Esophagus (tissue), 2 donors: Measurements from ENCODE around the gene ZCCHC7. TPM values are rescaled to one million over a fixed set of nuclear protein-coding genes. Genes with fewer than 3 reads are reported as not detected.

Experiments used
- H3K27ac ChIP-seq, 2 donors: one replicate each; pipeline ENCODE4 v1.5.1; 2013; ENCODE audit warnings: low read depth in 2 of 2, mild to moderate bottlenecking in 2 of 2, inconsistent platforms in 1 of 2, low read length in 1 of 2, moderate library complexity in 1 of 2
- H3K27me3 ChIP-seq, 2 donors: one replicate each; pipeline ENCODE4 v1.6.1; 2013; ENCODE audit warnings: low read length in 2 of 2, control low read depth in 1 of 2, mild to moderate bottlenecking in 1 of 2; ENCODE audit not compliant: insufficient read depth in 2 of 2, control insufficient read depth in 1 of 2
- H3K36me3 ChIP-seq, 2 donors: one replicate each; pipeline ENCODE4 v1.6.1; 2013; ENCODE audit warnings: low read length in 1 of 2; ENCODE audit not compliant: control insufficient read depth in 2 of 2, insufficient read depth in 2 of 2
- H3K4me1 ChIP-seq, 2 donors: one replicate each; pipeline ENCODE4 v1.6.1; 2013; ENCODE audit warnings: low read length in 1 of 2; ENCODE audit not compliant: control insufficient read depth in 2 of 2, insufficient read depth in 2 of 2
- H3K4me3 ChIP-seq, 2 donors: one replicate each; pipeline ENCODE4 v1.5.1; 2013; ENCODE audit warnings: low read length in 2 of 2, mild to moderate bottlenecking in 2 of 2, low read depth in 1 of 2, moderate library complexity in 1 of 2
- H3K9me3 ChIP-seq, 2 donors: one replicate each; pipeline ENCODE4 v1.6.1; 2013; ENCODE audit warnings: mild to moderate bottlenecking in 2 of 2, low read depth in 1 of 2, low read length in 1 of 2, moderate library complexity in 1 of 2; ENCODE audit not compliant: control insufficient read depth in 2 of 2, insufficient read depth in 1 of 2
- WGBS, 2 donors: extraction: QIAGEN DNeasy Blood & Tissue Kit; methylation state at CpG; one replicate each; pipeline ENCODE4 v1.1.7; 2013; 5-methylcytosine and 5-hydroxymethylcytosine counted together
- polyA plus RNA-seq, 2 donors: library from polyadenylated mRNA; stranded (reverse); fragments of 200-250 nt; gene quantifications; one replicate each; pipeline ENCODE4 v1.2.3, GENCODE V29; 2013
- donor health status: healthy with polysubstance abuse.
- donor health status: Bipolar disorder and iron deficiency.

ZCCHC7 gene
- polyA plus RNA-seq, 2 donors: 5.4 to 5.7 TPM

DNA sequence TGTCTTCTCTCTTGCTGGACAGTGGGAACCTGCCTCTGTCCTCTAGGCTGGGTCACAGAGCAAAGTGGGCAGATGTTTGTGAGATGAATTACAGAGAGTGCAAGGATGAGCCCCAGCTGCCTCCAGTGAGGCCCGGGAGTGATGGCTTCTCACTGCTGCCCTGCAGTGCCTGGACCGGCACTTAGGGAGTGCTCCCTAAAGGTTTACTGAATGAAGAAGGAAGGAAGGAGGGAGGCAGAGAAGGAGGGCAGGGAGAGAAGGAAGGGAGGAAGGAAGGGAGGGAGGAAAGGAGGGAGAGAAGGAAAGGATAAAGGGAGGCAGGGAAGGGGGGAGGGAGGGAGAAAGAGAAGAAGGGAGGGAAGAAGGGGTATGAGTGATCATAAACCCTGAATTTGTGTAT lies 259.5 kb downstream of the ZCCHC7 start:
- Histone ChIP-seq H3K27ac (no peak overlapping the region), H3K4me3 (no peak overlapping the region), H3K9me3 (peaks cover 0 to 5% of the 10 kb centered on the region in 2 donors)

DNA sequence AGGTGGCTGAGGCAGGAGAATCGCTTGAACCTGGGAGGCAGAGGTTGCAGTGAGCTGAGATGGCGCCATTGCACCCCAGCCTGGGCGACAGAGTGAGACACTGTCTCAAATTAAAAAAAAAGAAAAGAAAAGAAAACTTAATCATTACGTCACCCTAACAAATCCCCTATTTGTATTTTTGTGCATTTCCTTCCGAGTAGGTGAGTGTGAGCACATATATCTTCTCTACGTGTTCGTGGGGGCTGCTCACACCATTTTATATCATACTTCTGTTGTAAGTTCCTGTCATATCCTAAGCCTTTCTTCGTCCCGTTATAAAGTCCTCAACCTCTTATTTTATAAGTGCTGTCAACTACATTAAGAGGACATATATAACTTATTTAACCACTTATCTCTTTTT lies 260.2 kb downstream of the ZCCHC7 start:
- Histone ChIP-seq H3K36me3 (no peaks in the 10 kb centered on the region), H3K27me3 (no peaks in the 10 kb centered on the region), H3K27ac (no peak overlapping the region), H3K9me3 (peaks cover 0 to 5% of the 10 kb centered on the region in 2 donors), H3K4me1 (no peaks in the 10 kb centered on the region), H3K4me3 (no peak overlapping the region)
- WGBS, 2 donors: 89 to 91% methylated on average over 9 of the region's 9 CpGs

More for the DNA sequence above, 259.5 kb downstream of the ZCCHC7 start:
- WGBS, 2 donors: 69 to 76% methylated on average over 2 of the region's 2 CpGs
- no peaks in the 10 kb centered on the region for H3K4me1 ChIP-seq
- no peaks in the 10 kb centered on the region for H3K27me3 ChIP-seq
- no peaks in the 10 kb centered on the region for H3K36me3 ChIP-seq

DNA sequence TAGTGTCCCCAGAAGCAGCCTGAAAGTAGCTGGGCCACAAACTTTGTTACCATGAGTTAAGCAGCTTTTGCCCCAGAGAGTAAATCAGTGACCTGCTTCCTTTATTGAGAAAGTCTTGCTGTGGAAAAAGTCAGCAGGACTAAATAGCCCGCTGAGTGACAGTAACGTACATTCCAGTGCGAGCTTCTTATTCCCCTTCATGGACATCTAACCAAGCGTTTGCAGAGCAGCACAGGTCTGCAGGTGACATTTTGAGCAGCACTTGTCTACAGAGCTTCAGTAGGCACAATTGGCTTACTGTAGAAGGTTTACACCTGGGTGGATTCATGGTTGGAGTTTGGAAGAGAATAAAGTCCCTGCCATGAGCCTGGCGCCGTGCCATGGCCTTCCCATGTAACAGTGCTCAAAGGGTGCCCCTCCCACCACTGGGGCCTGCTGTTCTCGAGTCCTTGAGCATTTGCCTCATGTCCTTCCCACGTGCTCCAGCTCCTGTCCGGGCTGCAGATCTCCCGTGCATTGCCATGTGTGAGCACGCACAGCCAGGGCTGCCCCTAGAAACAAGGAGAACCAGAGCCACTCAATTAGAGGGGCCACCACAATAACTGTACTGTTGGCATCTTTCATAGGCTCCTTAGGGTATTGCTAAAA lies 260.8 kb downstream of the ZCCHC7 start:
- no peaks in the 10 kb centered on the region for H3K36me3 ChIP-seq
- no peaks in the 10 kb centered on the region for H3K4me1 ChIP-seq
- H3K27me3 ChIP-seq: no peaks in the 10 kb centered on the region
- H3K27ac ChIP-seq: no peak overlapping the region
- 78 to 88% methylated on average over 11 of the region's 11 CpGs for WGBS, 2 donors
- H3K4me3 ChIP-seq: no peak overlapping the region
- peaks cover 0 to 5% of the 10 kb centered on the region in 2 donors for H3K9me3 ChIP-seq

DNA sequence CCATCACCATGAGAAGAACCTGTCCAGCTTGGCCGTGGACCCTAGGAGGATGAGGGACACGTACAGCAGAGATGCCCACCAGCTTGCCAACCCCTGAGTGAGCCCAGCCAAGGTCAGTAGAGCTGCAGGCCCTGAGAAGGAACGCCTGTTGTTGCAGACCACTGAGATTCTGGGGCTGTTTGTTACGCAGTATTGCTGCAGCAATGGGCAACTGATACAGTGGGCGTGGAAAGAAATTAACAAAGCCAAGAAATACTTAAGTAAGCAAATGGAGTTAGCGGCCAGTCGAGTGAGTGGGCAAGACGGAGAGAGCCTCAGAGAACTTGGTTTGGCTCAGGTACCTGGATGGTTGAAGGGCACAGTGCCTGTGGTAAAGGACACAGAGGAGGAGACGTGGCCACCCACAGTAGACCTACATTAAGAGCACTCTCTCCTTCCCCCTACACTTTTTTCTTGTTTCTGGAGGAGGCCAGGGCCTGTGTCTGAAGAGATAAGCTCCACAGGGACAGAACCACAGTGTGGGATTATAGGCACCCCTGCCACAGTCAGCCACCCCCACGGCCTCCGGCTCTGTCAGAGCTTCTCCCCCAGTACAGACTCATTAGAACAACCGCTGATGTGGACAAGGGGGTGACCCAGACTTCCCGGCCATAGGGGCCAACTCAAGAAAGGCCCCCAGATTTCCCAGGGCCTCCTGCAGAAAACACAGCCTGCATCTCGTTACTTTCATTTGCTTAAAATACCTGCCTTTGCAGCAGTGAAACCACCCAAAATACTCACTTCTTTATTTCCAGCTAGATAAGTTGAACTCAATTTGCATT lies 262.0 kb downstream of the ZCCHC7 start:
- WGBS, 2 donors: 86% methylated on average over 14 of the region's 14 CpGs
- peaks cover 0 to 5% of the 10 kb centered on the region in 2 donors for H3K9me3 ChIP-seq
- H3K4me1 ChIP-seq: no peaks in the 10 kb centered on the region
- no peaks in the 10 kb centered on the region for H3K36me3 ChIP-seq
- no peak overlapping the region for H3K27ac ChIP-seq
- H3K27me3 ChIP-seq: no peaks in the 10 kb centered on the region
- H3K4me3 ChIP-seq: no peak overlapping the region

DNA sequence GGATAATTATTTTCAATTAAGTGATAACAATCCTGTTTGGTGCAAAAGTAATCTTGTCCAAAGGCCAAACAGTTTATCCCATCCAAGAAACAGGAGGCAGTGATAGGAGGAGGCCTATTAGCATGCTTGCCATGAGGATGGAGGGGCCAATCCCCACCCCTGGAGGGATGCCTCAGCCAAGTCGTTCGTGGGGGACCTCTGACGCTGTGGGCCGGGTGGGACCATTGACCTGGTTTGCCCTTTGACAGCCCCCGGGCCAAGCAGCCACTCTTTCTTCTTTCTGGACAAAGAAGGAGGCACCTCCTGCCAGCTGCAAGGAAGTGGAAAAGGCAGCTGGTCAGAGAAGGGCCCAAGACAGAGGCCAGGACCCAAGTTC lies 262.6 kb downstream of the ZCCHC7 start:
- Histone ChIP-seq H3K27ac (no peak overlapping the region), H3K4me1 (no peaks in the 10 kb centered on the region), H3K4me3 (no peak overlapping the region), H3K27me3 (no peaks in the 10 kb centered on the region), H3K9me3 (peaks cover 0 to 5% of the 10 kb centered on the region in 2 donors), H3K36me3 (no peaks in the 10 kb centered on the region)
- WGBS, 2 donors: 69 to 70% methylated on average over 5 of the region's 5 CpGs

DNA sequence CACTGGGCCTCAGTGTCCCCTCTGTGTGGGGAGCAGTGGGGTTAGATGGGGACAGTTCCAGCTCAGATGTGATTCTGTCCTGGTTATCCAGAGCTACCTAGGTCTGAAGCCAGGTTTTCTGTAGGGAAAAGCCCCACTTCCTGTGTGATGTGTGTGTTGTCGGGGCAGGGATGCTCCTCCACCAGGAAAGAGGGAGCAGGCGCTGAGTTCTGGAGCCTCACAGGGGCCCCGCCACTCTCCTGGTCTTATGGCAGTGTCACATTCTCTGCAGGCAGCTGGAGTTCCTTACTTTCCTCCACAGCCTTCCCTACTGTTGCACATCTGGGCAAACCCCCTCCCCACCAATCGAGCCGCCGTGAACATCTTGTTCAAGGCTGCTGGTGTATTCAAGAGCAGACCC lies 263.0 kb downstream of the ZCCHC7 start:
- Histone ChIP-seq H3K27ac (no peak overlapping the region), H3K36me3 (no peaks in the 10 kb centered on the region), H3K4me1 (no peaks in the 10 kb centered on the region), H3K27me3 (no peaks in the 10 kb centered on the region), H3K4me3 (no peak overlapping the region), H3K9me3 (peaks cover 0 to 5% of the 10 kb centered on the region in 2 donors)
- WGBS, 2 donors: 82 to 83% methylated on average over 6 of the region's 6 CpGs

DNA sequence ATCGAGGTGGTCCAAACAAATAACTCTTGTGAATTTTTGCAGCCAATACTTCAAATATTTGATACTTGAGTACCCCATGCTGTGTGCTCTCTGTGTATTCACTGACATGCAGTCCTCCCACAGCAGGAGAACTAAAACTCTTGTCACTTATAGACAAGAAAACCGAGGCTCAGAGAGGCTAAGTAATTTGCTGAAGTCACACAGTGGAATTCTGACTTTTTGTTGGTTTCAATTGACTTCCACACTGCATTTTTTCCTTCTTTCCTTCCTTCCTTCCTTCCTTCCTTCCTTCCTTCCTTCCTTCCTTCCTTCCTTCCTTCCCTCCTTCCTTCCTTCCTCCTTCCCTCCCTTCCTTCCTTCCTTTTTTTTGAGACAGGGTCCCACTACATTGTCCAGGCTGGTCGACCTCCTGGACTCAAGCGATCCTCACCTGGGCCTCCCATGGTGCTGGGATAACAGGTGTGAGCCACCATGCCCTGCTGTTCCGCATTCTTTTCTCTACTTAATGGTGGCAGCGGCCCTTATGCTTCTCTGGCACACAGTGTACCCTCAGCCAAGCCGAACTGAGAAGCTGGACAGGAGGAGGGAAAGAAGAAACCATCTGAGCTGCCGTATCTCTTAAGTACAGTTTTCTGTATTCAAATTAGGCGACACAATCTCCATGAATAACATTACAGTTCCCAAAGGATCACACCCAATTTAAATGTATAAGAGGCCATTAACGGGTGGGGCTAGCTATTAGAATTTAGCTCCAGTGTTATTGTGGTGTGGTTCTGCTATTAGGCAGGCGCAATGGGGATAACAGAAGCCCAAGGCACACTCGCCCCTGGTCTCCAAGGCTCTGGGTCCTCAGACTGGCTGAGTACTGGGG lies 263.7 kb downstream of the ZCCHC7 start:
- Histone ChIP-seq H3K36me3 (no peaks in the 10 kb centered on the region), H3K9me3 (peaks cover 0 to 5% of the 10 kb centered on the region in 2 donors), H3K4me1 (no peaks in the 10 kb centered on the region), H3K27me3 (no peaks in the 10 kb centered on the region), H3K4me3 (no peak overlapping the region), H3K27ac (no peak overlapping the region)
- 89 to 90% methylated on average over 12 of the region's 12 CpGs for WGBS, 2 donors

DNA sequence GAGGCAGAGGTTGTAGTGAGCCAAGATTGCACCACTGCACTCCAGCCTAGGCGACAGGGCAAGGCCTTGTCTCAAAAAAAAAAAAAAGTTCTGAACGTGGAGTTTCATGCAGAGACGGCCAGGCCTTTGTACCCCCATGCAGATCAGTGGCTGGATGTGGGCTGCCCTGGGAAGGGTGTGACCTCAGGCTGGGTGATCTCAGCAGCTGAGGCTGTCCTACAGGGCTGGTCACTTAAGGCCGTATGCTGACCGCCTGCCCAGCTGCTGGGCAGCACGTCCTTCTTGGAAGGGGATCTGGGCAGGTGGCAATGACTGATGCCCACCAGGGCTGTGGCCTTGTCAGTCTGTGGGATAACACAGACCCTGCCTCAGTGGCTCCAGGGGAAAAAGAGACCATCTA lies 264.9 kb downstream of the ZCCHC7 start:
- H3K27ac ChIP-seq: no peak overlapping the region
- H3K36me3 ChIP-seq: no peaks in the 10 kb centered on the region
- H3K9me3 ChIP-seq: peaks cover 0 to 5% of the 10 kb centered on the region in 2 donors
- WGBS, 2 donors: 89 to 93% methylated on average over 6 of the region's 6 CpGs
- H3K4me3 ChIP-seq: no peak overlapping the region
- H3K27me3 ChIP-seq: no peaks in the 10 kb centered on the region
- H3K4me1 ChIP-seq: no peaks in the 10 kb centered on the region

DNA sequence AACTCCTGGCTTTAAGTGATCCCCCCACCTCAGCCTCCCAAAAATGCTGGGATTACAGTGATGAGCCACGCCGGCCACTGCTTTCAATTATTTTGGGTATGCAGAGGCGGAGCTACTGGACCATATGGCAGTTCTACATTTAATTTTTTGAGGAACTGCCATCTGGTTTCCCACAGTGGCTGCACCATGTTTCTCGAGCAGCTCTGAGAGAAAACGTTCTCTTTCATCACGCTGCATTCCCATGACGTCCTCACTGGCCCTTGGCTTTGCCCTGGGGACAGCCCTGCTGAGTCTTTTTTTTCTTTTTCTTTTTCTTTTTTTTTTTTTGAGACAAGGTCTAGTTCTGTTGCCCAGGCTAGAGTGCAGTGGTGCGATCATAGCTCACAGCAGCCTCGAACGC lies 266.6 kb downstream of the ZCCHC7 start:
- whole genome bisulfite sequencing, 2 donors: 85% methylated on average over 10 of the region's 10 CpGs

More for the DNA sequence above, 266.6 kb downstream of the ZCCHC7 start:
- Histone ChIP-seq H3K27me3 (no peaks in the 10 kb centered on the region), H3K9me3 (peaks cover 0 to 4% of the 10 kb centered on the region in 2 donors), H3K4me3 (no peak overlapping the region), H3K36me3 (no peaks in the 10 kb centered on the region), H3K27ac (no peak overlapping the region), H3K4me1 (no peaks in the 10 kb centered on the region)
